ENCODE measurements around the gene LAD1.

GRCh38 chr1:201414051-201414738 lies 15.1 kb upstream of the LAD1 start:
- TF ChIP-seq CTCF (IDR thresholded peaks at IDR 0.05; ENCODE audit: low read depth, low read length, poor library complexity, severe bottlenecking) (no peak), EZH2phosphoT487 (IDR thresholded peaks at IDR 0.05; ENCODE audit: borderline replicate concordance, low read length) (no peak)

All from DOHH2 (cell line).